ENCODE results near the gene DDR2. TPM values are rescaled to one million over a fixed set of nuclear protein-coding genes. Genes with fewer than 3 reads are reported as not detected.

Gene DDR2
- polyA plus RNA-seq, 1 donor from 2014 or later, result 0.69 TPM

DNA sequence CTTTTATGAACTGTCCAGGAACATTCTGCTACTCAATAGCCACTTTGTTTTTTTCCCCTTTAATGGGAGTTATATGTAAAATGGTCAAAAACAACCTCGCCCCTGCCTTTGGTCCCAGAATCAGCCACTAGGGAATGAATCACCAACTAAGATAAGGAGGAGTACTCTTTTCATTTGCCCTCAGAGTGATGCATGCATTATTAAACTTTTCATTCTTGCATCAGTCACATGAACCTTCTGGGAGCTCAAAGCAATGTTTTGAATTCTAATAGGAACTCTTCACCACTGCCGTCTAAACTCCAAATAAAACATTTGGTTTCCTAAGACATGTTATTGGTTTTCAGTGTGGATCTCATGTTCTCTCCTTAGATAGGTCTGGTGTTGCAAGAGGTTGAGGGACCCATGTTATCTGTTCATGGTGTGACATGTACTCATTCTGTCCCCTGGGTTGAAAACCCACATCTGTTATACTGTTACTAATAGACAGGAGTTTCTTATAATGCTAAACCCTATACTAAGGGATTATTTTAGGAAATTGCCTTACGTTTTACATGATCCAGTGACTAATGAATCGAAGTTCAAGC is 140.4 kb downstream of the DDR2 start:
- no peaks in the 10 kb centered on the region for H3F3A ChIP-seq (ENCODE audit: insufficient read depth, low read length, poor library complexity, severe bottlenecking)
- H3K27ac ChIP-seq (ENCODE audit: low read length), result no peak overlapping the region
- no peaks in the 10 kb centered on the region for H3K9me3 ChIP-seq (ENCODE audit: low read length)
- no peaks in the 10 kb centered on the region for H4K20me1 ChIP-seq (ENCODE audit: insufficient read depth)
- H3K9ac ChIP-seq (ENCODE audit: low read length), result no peak overlapping the region
- no peaks in the 10 kb centered on the region for H3K36me3 ChIP-seq (ENCODE audit: insufficient read depth, low read length)
- no peak overlapping the region for H2AFZ ChIP-seq (ENCODE audit: low read depth, low read length)
- H3K4me2 ChIP-seq (ENCODE audit: low read length), result no peak overlapping the region
- TF ChIP-seq POLR2AphosphoS5 (IDR thresholded peaks at IDR 0.05) (no peak), EZH2 (IDR thresholded peaks at IDR 0.05; ENCODE audit: borderline replicate concordance, insufficient read depth, low read length, poor library complexity, severe bottlenecking) (no peak), RAD21 (conservative IDR thresholded peaks at IDR 0.05) (no peak), EP300 (conservative IDR thresholded peaks at IDR 0.05; ENCODE audit: poor library complexity, severe bottlenecking) (no peak), MXI1 (conservative IDR thresholded peaks at IDR 0.05; ENCODE audit: poor library complexity, severe bottlenecking) (no peak)
- TF ChIP-seq, protein P1, sequence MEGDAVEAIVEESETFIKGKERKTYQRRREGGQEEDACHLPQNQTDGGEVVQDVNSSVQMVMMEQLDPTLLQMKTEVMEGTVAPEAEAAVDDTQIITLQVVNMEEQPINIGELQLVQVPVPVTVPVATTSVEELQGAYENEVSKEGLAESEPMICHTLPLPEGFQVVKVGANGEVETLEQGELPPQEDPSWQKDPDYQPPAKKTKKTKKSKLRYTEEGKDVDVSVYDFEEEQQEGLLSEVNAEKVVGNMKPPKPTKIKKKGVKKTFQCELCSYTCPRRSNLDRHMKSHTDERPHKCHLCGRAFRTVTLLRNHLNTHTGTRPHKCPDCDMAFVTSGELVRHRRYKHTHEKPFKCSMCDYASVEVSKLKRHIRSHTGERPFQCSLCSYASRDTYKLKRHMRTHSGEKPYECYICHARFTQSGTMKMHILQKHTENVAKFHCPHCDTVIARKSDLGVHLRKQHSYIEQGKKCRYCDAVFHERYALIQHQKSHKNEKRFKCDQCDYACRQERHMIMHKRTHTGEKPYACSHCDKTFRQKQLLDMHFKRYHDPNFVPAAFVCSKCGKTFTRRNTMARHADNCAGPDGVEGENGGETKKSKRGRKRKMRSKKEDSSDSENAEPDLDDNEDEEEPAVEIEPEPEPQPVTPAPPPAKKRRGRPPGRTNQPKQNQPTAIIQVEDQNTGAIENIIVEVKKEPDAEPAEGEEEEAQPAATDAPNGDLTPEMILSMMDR (IDR thresholded peaks at IDR 0.05; ENCODE audit: poor library complexity, severe bottlenecking), result no peak
- TF ChIP-seq, protein P2, sequence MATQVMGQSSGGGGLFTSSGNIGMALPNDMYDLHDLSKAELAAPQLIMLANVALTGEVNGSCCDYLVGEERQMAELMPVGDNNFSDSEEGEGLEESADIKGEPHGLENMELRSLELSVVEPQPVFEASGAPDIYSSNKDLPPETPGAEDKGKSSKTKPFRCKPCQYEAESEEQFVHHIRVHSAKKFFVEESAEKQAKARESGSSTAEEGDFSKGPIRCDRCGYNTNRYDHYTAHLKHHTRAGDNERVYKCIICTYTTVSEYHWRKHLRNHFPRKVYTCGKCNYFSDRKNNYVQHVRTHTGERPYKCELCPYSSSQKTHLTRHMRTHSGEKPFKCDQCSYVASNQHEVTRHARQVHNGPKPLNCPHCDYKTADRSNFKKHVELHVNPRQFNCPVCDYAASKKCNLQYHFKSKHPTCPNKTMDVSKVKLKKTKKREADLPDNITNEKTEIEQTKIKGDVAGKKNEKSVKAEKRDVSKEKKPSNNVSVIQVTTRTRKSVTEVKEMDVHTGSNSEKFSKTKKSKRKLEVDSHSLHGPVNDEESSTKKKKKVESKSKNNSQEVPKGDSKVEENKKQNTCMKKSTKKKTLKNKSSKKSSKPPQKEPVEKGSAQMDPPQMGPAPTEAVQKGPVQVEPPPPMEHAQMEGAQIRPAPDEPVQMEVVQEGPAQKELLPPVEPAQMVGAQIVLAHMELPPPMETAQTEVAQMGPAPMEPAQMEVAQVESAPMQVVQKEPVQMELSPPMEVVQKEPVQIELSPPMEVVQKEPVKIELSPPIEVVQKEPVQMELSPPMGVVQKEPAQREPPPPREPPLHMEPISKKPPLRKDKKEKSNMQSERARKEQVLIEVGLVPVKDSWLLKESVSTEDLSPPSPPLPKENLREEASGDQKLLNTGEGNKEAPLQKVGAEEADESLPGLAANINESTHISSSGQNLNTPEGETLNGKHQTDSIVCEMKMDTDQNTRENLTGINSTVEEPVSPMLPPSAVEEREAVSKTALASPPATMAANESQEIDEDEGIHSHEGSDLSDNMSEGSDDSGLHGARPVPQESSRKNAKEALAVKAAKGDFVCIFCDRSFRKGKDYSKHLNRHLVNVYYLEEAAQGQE (IDR thresholded peaks at IDR 0.05; ENCODE audit: borderline replicate concordance), result no peak
- H3K9me2 ChIP-seq (ENCODE audit: insufficient read depth, low read length), result no peaks in the 10 kb centered on the region
- no peaks in the 10 kb centered on the region for H3K79me2 ChIP-seq (replicated peaks; ENCODE audit: insufficient read depth, low read length)
- H3K27me3 ChIP-seq (ENCODE audit: insufficient read depth, low read depth, low read length), result no peaks in the 10 kb centered on the region
- no peak overlapping the region for H3K4me3 ChIP-seq (ENCODE audit: low read length)

DNA sequence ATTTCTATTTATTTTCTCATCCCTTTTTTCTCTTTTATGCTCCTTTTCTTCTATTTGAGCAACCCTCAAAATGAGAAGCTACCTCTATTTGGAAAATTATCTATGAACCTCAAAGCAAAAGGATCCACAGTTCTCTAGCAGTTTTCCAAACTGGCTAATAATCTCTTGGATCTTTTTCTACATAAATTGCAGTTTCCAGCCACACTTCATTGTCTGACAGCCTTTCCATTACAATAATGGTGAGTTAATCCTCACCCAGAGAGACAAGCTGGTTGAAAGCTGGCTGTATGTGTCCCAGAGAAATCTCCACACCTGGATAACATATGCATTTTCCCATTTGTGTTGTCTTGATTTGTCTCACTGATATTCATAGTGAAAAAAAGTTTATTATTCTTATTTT is 141.7 kb downstream of the DDR2 start:
- no peak overlapping the region for H3K4me2 ChIP-seq (ENCODE audit: low read length)
- no peaks in the 10 kb centered on the region for H3K9me3 ChIP-seq (ENCODE audit: low read length)
- TF ChIP-seq SMC3 (conservative IDR thresholded peaks at IDR 0.05; ENCODE audit: poor library complexity), result no peak
- TF ChIP-seq, protein P2 (IDR thresholded peaks at IDR 0.05; ENCODE audit: borderline replicate concordance), result no peak
- no peak for TF ChIP-seq POLR2AphosphoS5 (IDR thresholded peaks at IDR 0.05)
- no peak for TF ChIP-seq RAD21 (conservative IDR thresholded peaks at IDR 0.05)
- no peak for TF ChIP-seq EP300 (conservative IDR thresholded peaks at IDR 0.05; ENCODE audit: poor library complexity, severe bottlenecking)
- TF ChIP-seq EZH2 (IDR thresholded peaks at IDR 0.05; ENCODE audit: borderline replicate concordance, insufficient read depth, low read length, poor library complexity, severe bottlenecking), result no peak
- no peak for TF ChIP-seq TAF1 (IDR thresholded peaks at IDR 0.05; ENCODE audit: low read depth)
- TF ChIP-seq, protein P1 (IDR thresholded peaks at IDR 0.05; ENCODE audit: poor library complexity, severe bottlenecking), result no peak
- TF ChIP-seq MXI1 (conservative IDR thresholded peaks at IDR 0.05; ENCODE audit: poor library complexity, severe bottlenecking), result no peak
- H2AFZ ChIP-seq (ENCODE audit: low read depth, low read length), result no peak overlapping the region
- no peaks in the 10 kb centered on the region for H3K9me2 ChIP-seq (ENCODE audit: insufficient read depth, low read length)
- H3K79me2 ChIP-seq (replicated peaks; ENCODE audit: insufficient read depth, low read length), result no peaks in the 10 kb centered on the region
- H3K9ac ChIP-seq (ENCODE audit: low read length), result no peak overlapping the region
- no peaks in the 10 kb centered on the region for H3F3A ChIP-seq (ENCODE audit: insufficient read depth, low read length, poor library complexity, severe bottlenecking)
- no peak overlapping the region for H3K27ac ChIP-seq (ENCODE audit: low read length)
- no peaks in the 10 kb centered on the region for H3K36me3 ChIP-seq (ENCODE audit: insufficient read depth, low read length)
- no peaks in the 10 kb centered on the region for H4K20me1 ChIP-seq (ENCODE audit: insufficient read depth)
- H3K4me3 ChIP-seq (ENCODE audit: low read length), result no peak overlapping the region
- H3K27me3 ChIP-seq (ENCODE audit: insufficient read depth, low read depth, low read length), result no peaks in the 10 kb centered on the region
